NCI-H1105 treated with DMSO at 0.1 percent for 48 hours (cell line): ENCODE measurements around the gene TTC34.

Source experiments
- DNase-seq: peaks from one replicate; lab custom pipeline; 2025; lab: John Stamatoyannopoulos, UW

The TTC34 gene, protein sequence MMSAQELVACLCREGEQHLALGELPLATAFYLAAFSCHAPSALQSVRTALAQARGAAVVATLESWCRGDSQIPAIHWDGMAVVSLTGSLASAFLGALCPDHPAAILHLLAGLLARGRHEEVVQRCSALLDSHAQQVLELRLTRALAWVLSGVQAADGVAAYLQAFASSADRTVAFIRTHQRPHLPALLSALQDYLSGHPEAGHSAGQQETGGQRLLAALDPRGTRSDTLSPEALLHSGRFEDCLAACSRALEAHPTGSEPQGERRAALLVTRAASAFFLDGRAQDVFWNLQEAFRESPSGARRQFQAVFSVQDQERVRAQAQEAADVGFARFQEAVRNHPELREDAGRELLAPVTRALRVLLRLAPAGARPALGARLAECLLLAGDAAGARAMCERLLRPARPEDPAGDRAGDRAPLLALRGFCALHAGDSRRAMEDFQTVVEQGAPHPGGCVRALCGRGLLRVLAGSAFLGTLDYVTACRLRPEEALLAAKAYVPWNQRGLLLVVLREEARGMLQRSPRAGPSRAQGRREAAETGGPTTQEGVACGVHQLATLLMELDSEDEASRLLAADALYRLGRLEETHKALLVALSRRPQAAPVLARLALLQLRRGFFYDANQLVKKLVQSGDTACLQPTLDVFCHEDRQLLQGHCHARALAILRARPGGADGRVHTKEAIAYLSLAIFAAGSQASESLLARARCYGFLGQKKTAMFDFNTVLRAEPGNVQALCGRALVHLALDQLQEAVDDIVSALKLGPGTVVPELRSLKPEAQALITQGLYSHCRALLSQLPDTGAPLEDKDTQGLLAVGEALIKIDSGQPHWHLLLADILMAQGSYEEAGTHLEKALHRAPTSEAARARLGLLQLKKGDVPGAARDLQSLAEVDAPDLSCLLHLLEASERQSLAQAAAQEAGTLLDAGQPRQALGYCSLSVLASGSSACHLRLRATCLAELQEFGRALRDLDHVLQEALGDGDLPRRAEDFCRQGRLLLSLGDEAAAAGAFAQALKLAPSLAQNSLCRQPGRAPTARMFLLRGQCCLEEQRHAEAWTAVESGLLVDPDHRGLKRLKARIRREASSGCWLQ

DNA sequence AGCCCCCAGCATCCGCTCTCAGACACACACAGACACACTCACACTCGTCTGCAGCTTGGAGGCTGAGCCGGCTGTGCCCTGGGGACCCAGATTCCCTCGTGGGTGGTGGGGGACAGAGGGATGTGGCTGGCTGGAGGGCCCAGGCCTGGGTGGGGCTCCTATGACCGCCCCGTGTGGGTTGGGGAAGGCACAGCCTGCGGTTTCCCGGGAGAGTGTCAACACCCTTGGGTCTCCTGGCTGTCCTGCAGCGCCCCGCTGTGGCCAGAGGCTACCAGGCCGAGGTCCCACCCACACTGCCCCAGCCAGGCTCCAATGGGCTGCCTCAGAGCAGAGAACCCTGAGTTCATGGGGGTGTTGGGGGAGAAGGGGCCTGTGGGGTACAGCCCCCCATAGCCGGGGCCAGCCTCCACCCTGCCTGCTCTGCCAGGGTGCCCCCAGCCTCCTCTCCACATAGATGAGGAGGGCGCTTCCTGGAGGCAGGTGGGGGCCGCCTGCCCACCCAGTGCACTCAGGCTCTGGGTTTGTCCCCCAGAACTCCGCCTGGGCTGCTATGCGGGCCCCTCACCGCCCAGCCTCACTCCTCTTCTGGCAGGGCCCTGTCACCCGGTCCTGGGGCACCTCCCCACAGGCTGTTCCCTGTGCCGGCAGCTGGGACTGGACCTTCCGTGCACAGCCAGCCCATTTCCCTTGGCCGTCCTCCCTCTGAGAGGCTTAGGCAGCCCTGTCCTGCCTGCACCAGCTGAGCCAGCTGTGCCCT, at the start of gene TTC34:
Gene TTC34, minus strand, starts transcription at position 159 of the 757 bp plus-strand sequence. CDS start 866 bp downstream, outside the sequence.
- no peak for DNase-seq

GRCh38 chr1:2850502-2850901, 49.0 kb upstream of the TTC34 start:
- no peak for DNase-seq

- no peak for DNase-seq
These were observed 46.6 kb upstream of the TTC34 start for GRCh38 chr1:2848006-2848670.

DNA sequence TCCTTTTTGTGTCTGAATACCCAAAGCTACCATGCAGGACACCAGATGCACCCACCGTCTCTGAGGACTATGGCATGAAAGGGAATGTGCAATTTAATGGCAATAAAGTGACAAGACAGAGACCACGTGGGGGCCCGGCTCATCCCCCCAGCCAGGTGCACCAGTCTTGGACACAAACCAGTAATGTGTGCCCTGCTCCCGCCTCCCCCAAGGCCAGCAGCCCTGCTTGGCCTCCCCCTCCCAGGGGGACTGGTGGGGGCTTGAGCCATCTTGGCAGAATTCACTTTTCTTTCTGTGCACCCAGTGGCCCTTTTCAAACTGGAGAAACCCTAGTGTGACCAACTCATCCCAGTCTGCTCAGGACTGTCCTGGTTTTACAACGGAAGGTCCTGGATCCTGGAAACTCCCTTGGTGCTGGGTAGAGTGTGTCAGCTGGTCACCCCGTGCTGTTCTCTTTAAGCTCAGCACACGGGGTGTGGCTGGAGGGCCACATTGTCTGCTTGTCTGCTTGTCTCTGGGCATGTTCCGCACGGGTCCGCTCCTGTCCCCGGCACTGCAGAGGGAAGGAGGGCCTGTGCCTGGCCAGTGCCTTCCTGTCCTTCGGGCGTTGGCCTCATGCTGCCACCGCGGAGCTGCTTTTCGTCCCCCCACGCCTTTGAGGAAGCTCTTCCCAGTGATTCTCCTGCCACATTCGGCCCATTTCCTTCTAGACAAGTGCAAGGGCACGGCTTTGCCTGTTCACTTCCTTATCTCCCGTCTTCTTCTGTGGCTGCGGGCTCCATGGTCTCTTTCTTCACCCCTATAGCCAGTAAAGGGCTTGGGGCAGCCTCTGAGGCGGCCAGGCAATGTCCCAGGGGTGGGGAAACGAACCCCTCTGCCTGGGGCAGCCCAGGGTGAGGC, 45.8 kb upstream of the TTC34 start:
- DNase-seq: no peak

- DNase-seq: no peak
These were observed 44.4 kb upstream of the TTC34 start for GRCh38 chr1:2845869-2846268.

GRCh38 chr1:2840036-2840809, 38.7 kb upstream of the TTC34 start:
- no peak for DNase-seq

GRCh38 chr1:2837823-2838222, 36.3 kb upstream of the TTC34 start:
- no peak for DNase-seq

DNA sequence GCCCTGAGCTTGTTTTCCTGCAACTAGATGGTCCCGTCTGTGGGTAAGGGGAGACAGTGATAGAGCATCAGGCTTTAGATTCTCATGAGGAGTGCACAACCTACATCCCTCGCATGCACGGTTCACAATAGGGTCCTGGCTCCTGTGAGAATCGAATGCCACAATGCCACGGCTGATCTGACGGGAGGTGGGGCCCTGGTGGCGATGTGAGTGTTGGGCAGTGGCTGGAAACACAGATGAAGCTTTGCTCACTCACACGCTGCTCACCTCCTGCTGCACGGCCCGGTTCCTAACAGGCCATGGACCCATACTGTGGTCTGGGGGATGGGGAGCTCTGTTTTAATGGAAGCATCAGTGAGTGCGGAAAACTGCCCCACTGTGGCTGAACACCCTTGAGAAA, 35.8 kb upstream of the TTC34 start:
- DNase-seq: no peak

- no peak for DNase-seq
These were observed 35.0 kb upstream of the TTC34 start for GRCh38 chr1:2836333-2836970.

- DNase-seq: no peak
These were observed 34.2 kb upstream of the TTC34 start for GRCh38 chr1:2835650-2836159.

- DNase-seq: no peak
These were observed 33.5 kb upstream of the TTC34 start for GRCh38 chr1:2834741-2835564.

DNA sequence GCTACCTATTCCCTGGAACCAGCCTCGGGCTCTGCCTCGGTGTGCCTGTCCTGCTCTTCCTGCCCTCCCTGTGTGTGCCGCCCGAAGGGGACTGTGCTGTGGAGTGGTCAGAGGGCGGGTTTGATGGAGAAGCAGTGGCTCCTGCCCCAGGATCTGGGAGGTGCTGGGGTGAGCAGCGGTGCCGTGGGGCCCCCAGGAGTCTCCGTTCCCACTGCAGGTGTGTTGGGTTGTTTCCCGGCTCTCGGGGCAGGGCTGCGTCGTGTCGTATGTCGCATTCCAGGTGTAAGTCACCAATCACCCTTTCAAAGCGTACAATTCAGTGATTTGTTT, 32.6 kb upstream of the TTC34 start:
- no peak for DNase-seq

GRCh38 chr1:2833454-2834145, 32.1 kb upstream of the TTC34 start:
- no peak for DNase-seq

DNA sequence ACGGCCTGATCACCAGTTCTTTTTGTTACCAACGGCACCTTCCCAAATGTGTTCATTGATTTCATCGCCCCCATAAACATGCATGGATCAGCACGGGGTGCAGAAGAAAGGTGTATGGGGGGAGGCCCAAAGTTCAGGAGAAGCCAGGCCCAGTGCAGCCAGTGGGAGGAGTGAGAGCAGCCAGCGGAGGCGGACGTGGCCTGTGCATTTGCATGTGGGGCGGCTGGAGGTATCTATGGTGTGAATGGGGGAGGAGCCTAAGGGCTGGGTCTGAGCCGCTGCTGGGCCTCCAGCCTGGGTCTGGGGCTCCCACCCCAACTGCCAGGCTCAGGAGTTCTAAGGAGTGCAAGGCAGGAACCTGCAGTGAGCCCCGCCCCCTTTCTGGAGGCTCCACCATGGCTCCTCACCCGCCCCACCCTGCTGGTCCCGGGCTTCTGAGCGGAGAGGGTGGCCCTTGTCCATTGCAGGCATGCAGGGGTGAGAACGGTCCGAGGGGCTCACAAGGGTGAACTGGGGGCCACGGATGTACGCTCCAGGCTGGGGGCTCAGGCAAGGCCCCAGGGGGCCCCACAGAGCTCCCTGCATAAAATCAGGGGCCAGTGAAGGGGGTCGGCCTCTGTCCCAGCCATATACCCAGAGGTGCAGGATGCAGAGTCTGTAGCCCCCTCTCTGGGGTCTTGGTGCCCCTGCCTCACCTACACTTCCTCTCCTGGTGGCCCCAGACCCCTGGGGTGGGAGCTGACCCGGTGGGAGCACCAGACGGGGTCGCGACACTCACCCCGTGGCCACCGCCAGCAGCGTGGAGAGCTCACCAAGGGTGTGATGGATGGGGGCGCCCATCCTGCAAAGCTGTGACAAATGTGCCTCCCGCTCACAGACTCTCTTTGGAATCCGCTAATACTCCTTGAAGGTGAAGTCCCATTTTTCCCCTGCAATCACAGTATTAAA, 31.3 kb upstream of the TTC34 start:
- no peak for DNase-seq

DNA sequence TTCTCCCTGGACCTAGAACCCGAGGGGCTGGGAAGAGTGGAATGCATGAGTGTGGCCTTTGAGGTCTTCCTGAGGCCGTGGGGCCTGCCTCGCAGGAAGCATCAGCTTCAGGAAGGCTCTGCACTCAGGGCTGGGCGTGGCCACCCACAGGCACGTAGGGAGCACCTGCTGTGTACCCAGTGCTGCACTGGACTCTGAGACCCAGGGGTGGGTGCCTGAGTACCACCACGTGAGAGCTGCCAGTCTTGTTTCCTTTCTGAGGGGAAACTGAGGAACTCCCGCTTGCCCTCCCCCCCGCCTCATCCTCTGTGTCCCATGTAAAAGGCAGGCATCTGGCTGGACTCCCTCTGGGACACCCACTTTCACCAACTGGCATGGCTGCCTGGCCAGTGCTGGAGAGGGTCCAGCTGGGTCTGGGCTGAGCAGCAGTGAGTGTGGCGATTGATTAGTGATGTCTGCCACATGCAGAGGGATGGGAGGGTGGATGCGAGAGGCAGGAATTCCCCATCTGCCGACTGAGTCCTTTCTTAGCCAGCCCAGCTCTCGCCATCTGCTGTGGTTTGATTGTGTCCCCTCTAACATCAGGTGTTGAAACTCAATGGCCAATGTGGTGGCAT, 30.2 kb upstream of the TTC34 start:
- no peak for DNase-seq
